ENCODE data around the gene SCAMP1.
A peak's percentile ranks its signal among the peaks of the same experiment; 100 is the strongest.

The SCAMP1 gene

GRCh38 chr5:78490709-78491485 is 130.5 kb downstream of the SCAMP1 start:
- no peak for TF ChIP-seq CTCF (IDR thresholded peaks at IDR 0.05; ENCODE audit: control insufficient read depth, extremely low read depth, insufficient read depth)
- no peak for DNase-seq (ENCODE audit: low read depth)

GRCh38 chr5:78492224-78492623 is 131.8 kb downstream of the SCAMP1 start:
- TF ChIP-seq CTCF (IDR thresholded peaks at IDR 0.05; ENCODE audit: control insufficient read depth, extremely low read depth, insufficient read depth): 0 out of 2 replicates have a peak, but pooled peaks have one; percentile 12
- DNase-seq (ENCODE audit: low read depth): no peak
- H3K4me3 ChIP-seq (ENCODE audit: low read depth, low read length): no peak overlapping the region

More at GRCh38 chr5:78490709-78491485, 130.5 kb downstream of the SCAMP1 start:
- no peak overlapping the region for H3K4me3 ChIP-seq (ENCODE audit: low read depth, low read length)

GRCh38 chr5:78492650-78493049 is 132.2 kb downstream of the SCAMP1 start:
- no peak for TF ChIP-seq CTCF (IDR thresholded peaks at IDR 0.05; ENCODE audit: control insufficient read depth, extremely low read depth, insufficient read depth)
- no peak overlapping the region for H3K4me3 ChIP-seq (ENCODE audit: low read depth, low read length)
- no peak for DNase-seq (ENCODE audit: low read depth)

GRCh38 chr5:78495800-78496199 is 135.4 kb downstream of the SCAMP1 start:
- TF ChIP-seq CTCF (IDR thresholded peaks at IDR 0.05; ENCODE audit: control insufficient read depth, extremely low read depth, insufficient read depth): no peak
- no peak overlapping the region for H3K4me3 ChIP-seq (ENCODE audit: low read depth, low read length)
- no peak for DNase-seq (ENCODE audit: low read depth)

GRCh38 chr5:78496373-78496772 is 136.0 kb downstream of the SCAMP1 start:
- TF ChIP-seq CTCF (IDR thresholded peaks at IDR 0.05; ENCODE audit: control insufficient read depth, extremely low read depth, insufficient read depth): no peak
- DNase-seq (ENCODE audit: low read depth): no peak
- H3K4me3 ChIP-seq (ENCODE audit: low read depth, low read length): no peak overlapping the region

GRCh38 chr5:78497573-78498533 is 137.4 kb downstream of the SCAMP1 start:
- DNase-seq (ENCODE audit: low read depth): no peak
- no peak overlapping the region for H3K4me3 ChIP-seq (ENCODE audit: low read depth, low read length)
- TF ChIP-seq CTCF (IDR thresholded peaks at IDR 0.05; ENCODE audit: control insufficient read depth, extremely low read depth, insufficient read depth): no peak

All from LNCaP clone FGC (cell line).